Ishikawa (cell line): ENCODE results near the gene NOXO1.

Experiments
- CEBPB ChIP-seq: IDR thresholded peaks from 2 replicates; pipeline ENCODE4 v1.6.1; 2012
- CREB1 ChIP-seq: IDR thresholded peaks from 2 replicates; pipeline ENCODE4 v1.6.1; 2012; ENCODE audit warnings: low read depth
- EGR1 ChIP-seq: IDR thresholded peaks from 2 replicates; pipeline ENCODE4 v1.6.1; 2012
- EP300 ChIP-seq: IDR thresholded peaks from 2 replicates; pipeline ENCODE4 v1.6.1; 2012; ENCODE audit warnings: borderline replicate concordance
- FOXM1 ChIP-seq: IDR thresholded peaks from 2 replicates; pipeline ENCODE4 v1.6.1; 2012; ENCODE audit warnings: low read depth, borderline replicate concordance
- MAX ChIP-seq: IDR thresholded peaks from 2 replicates; pipeline ENCODE4 v1.6.1; 2012
- NFIC ChIP-seq: IDR thresholded peaks from 2 replicates; pipeline ENCODE4 v1.6.1; 2012
- RAD21 ChIP-seq: IDR thresholded peaks from 2 replicates; pipeline ENCODE4 v1.6.1; 2012; ENCODE audit warnings: low read depth
- REST ChIP-seq: IDR thresholded peaks from 2 replicates; pipeline ENCODE4 v1.6.1; 2012; ENCODE audit warnings: low read depth, mild to moderate bottlenecking
- TAF1 ChIP-seq: IDR thresholded peaks from 2 replicates; pipeline ENCODE4 v1.6.1; 2012; ENCODE audit warnings: low read depth, mild to moderate bottlenecking
- TCF12 ChIP-seq: IDR thresholded peaks from 2 replicates; pipeline ENCODE4 v1.6.1; 2012; ENCODE audit warnings: low read depth
- TEAD4 ChIP-seq: IDR thresholded peaks from 2 replicates; pipeline ENCODE4 v1.6.1; 2012
- USF1 ChIP-seq: IDR thresholded peaks from 2 replicates; pipeline ENCODE4 v1.6.1; 2012
- YY1 ChIP-seq: IDR thresholded peaks from 2 replicates; pipeline ENCODE4 v1.6.1; 2012; ENCODE audit warnings: low read depth
- ZBTB7A ChIP-seq: IDR thresholded peaks from 2 replicates; pipeline ENCODE4 v1.6.1; 2012; ENCODE audit warnings: low read depth

NOXO1 gene

GRCh38 chr16:1960665-1961630 lies 20.3 kb downstream of the NOXO1 start:
- TF ChIP-seq RAD21, result no peak
- TF ChIP-seq TAF1, result no peak
- no peak for TF ChIP-seq YY1
- 0 out of 2 replicates have a peak, but pooled peaks have one; percentile 34 for TF ChIP-seq TCF12
- TF ChIP-seq ZBTB7A, result no peak
- TF ChIP-seq USF1, result peak; percentile 34
- TF ChIP-seq REST, result no peak
- no peak for TF ChIP-seq EP300
- peak; percentile 48; the same call in 1 of the 2 replicates for TF ChIP-seq MAX
- TF ChIP-seq TEAD4, result peak; percentile 11

GRCh38 chr16:1959269-1960039 lies 21.8 kb downstream of the NOXO1 start, which contains the start of gene NDUFB10:
TSS of gene NDUFB10 (plus strand) at chr16:1959538. CDS start at chr16:1959625, 87 bp downstream.
- TF ChIP-seq YY1 (peak; percentile 80), CEBPB (no peak), EP300 (no peak), MAX (peak; percentile 68; the same call in 1 of the 2 replicates), RAD21 (no peak), TEAD4 (no peak), TAF1 (peak; percentile 83), FOXM1 (no peak), USF1 (no peak; the same call in 1 of the 2 replicates), ZBTB7A (peak; percentile 68; the same call in 1 of the 2 replicates), TCF12 (0 out of 2 replicates have a peak, but pooled peaks have one; percentile 31), EGR1 (no peak), NFIC (no peak), CREB1 (no peak), REST (no peak)

GRCh38 chr16:1958715-1959268 lies 22.5 kb downstream of the NOXO1 start:
- TF ChIP-seq CEBPB, result no peak
- no peak for TF ChIP-seq RAD21
- TF ChIP-seq CREB1, result no peak
- TF ChIP-seq ZBTB7A, result no peak
- no peak for TF ChIP-seq EP300

- TF ChIP-seq FOXM1, result no peak
- TF ChIP-seq TEAD4, result no peak
- no peak for TF ChIP-seq MAX
- no peak for TF ChIP-seq NFIC
- no peak for TF ChIP-seq ZBTB7A
- TF ChIP-seq REST, result no peak
- no peak for TF ChIP-seq USF1
- no peak for TF ChIP-seq RAD21
- no peak for TF ChIP-seq TCF12
- no peak for TF ChIP-seq YY1
- TF ChIP-seq EP300, result no peak
- TF ChIP-seq CREB1, result no peak
- TF ChIP-seq TAF1, result no peak
- no peak for TF ChIP-seq CEBPB
These were observed 27.5 kb downstream of the NOXO1 start for GRCh38 chr16:1953734-1954133.
